GM12873 (cell line): ENCODE results near the gene JDP2.

ENCODE experiments used
- CTCF ChIP-seq: IDR thresholded peaks from 2 replicates; pipeline ENCODE4 v1.5.1; 2012; ENCODE audit warnings: low read depth, mild to moderate bottlenecking, moderate library complexity, low read length, control low read depth; ENCODE audit not compliant: insufficient read depth; ENCODE audit errors: missing control alignments

JDP2 gene

GRCh38 chr14:75432411-75432810 is 4.6 kb downstream of the JDP2 start:
- no peak for TF ChIP-seq CTCF

DNA sequence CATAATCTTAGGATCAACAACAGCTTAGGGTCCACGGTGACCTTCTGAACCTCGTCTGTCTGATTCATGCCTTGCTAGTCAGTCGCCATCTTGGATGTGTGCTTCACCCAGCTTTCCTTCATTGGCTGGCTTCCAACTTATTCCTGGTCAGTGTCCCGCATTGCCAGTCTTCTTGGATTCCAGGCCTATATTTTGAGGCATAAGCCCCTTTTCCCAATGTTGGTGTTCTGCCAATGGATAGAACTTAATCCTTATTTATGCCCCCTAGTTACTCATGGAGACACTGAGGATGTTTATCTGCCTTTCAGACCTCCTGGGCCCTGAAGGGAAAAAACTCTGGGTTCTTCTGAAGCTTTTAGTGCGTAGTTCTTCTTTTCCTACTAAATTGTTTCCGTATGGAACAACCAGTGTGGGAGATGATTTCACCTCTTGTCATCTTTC is 5.8 kb downstream of the JDP2 start:
- TF ChIP-seq CTCF, result no peak

- no peak for TF ChIP-seq CTCF
Observed at GRCh38 chr14:75434138-75434889, 6.5 kb downstream of the JDP2 start.

- no peak for TF ChIP-seq CTCF
Observed at GRCh38 chr14:75434890-75435248, 7.0 kb downstream of the JDP2 start.

- no peak for TF ChIP-seq CTCF
Observed at GRCh38 chr14:75435473-75435872, 7.7 kb downstream of the JDP2 start.

GRCh38 chr14:75437201-75438143 is 9.7 kb downstream of the JDP2 start:
- no peak for TF ChIP-seq CTCF

DNA sequence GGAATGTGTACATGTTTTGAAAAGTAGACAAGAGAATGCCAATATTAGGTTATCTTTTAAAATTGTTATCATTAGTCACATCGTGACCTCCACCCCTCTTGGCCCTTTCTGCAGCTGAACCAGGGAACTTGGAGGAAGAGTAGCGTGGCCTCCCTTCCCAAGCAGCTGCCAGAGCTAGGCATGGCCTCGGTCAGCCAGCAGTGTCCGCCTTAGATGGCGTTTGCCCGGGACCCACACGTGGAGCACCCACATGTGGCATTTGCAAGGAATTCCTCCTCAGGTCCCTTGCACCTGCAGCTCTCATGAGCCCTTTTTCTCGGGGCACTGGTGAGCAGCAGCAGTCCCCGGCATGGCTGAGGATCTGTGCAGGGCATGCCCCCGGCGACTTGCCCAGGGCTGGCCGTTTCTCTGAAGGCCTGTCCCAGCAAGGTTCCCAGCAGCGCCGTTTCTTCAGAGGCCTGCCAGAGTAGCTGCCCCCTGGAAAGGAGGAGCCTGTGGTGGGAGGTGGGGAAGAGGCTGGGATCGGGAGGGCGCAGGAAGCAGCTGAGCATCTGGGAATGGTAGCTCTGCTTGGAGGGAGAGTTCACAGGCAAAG is 10.8 kb downstream of the JDP2 start:
- TF ChIP-seq CTCF, result no peak
